Activated CD4-positive, alpha-beta T cell treated with anti-CD3 and anti-CD28 coated beads, Interleukin-10, Interleukin-2, amounts not matched to agents 100 ng/mL and 50 ng/mL, durations not matched to agents 16 hours and 8 hours (primary cell): ENCODE measurements around the gene BCR.

Experiments
- DNase-seq: peaks from one replicate; pipeline ENCODE4 v3.0.0-alpha.2; 2020

The BCR gene

GRCh38 chr22:23177197-23177596, 3.1 kb upstream of the BCR start:
- no peak for DNase-seq

GRCh38 chr22:23178512-23179254, 1.6 kb upstream of the BCR start:
- DNase-seq = peak; percentile 63

- DNase-seq = no peak
Observed at GRCh38 chr22:23179381-23180299, 669 bp upstream of the BCR start.

GRCh38 chr22:23180893-23181720, 798 bp downstream of the BCR start:
- peak; percentile 27 for DNase-seq

- no peak for DNase-seq
Observed at GRCh38 chr22:23181721-23182308, 1.5 kb downstream of the BCR start.

- DNase-seq = peak; percentile 81
Observed at GRCh38 chr22:23182309-23183060, 2.2 kb downstream of the BCR start.

GRCh38 chr22:23183061-23183698, 2.9 kb downstream of the BCR start:
- DNase-seq = no peak

GRCh38 chr22:23184100-23184763, 3.9 kb downstream of the BCR start:
- DNase-seq = no peak

GRCh38 chr22:23184764-23185113, 4.4 kb downstream of the BCR start:
- DNase-seq = no peak

- DNase-seq = no peak
Observed at GRCh38 chr22:23187211-23187610, 6.9 kb downstream of the BCR start.

- DNase-seq = no peak
Observed at GRCh38 chr22:23187871-23188700, 7.8 kb downstream of the BCR start.

GRCh38 chr22:23190526-23190925, 10.2 kb downstream of the BCR start:
- DNase-seq = no peak

- DNase-seq = no peak
Observed at GRCh38 chr22:23192133-23192532, 11.8 kb downstream of the BCR start.

GRCh38 chr22:23192558-23192957, 12.2 kb downstream of the BCR start:
- no peak for DNase-seq

GRCh38 chr22:23193196-23193827, 13.0 kb downstream of the BCR start:
- DNase-seq = no peak

- DNase-seq = no peak
Observed at GRCh38 chr22:23193882-23194281, 13.6 kb downstream of the BCR start.

- DNase-seq = no peak
Observed at GRCh38 chr22:23196165-23196564, 15.9 kb downstream of the BCR start.

GRCh38 chr22:23197836-23198235, 17.5 kb downstream of the BCR start:
- no peak for DNase-seq

- DNase-seq = no peak
Observed at GRCh38 chr22:23199159-23199558, 18.9 kb downstream of the BCR start.

GRCh38 chr22:23200898-23201297, 20.6 kb downstream of the BCR start:
- no peak for DNase-seq
